Measurements from ENCODE around the gene CNOT6L. TPM values are rescaled to one million over a fixed set of nuclear protein-coding genes. Genes with fewer than 3 reads are reported as not detected.

Gene CNOT6L
- total RNA-seq, 1 donor from 2014 or later, result 39.9 TPM

DNA sequence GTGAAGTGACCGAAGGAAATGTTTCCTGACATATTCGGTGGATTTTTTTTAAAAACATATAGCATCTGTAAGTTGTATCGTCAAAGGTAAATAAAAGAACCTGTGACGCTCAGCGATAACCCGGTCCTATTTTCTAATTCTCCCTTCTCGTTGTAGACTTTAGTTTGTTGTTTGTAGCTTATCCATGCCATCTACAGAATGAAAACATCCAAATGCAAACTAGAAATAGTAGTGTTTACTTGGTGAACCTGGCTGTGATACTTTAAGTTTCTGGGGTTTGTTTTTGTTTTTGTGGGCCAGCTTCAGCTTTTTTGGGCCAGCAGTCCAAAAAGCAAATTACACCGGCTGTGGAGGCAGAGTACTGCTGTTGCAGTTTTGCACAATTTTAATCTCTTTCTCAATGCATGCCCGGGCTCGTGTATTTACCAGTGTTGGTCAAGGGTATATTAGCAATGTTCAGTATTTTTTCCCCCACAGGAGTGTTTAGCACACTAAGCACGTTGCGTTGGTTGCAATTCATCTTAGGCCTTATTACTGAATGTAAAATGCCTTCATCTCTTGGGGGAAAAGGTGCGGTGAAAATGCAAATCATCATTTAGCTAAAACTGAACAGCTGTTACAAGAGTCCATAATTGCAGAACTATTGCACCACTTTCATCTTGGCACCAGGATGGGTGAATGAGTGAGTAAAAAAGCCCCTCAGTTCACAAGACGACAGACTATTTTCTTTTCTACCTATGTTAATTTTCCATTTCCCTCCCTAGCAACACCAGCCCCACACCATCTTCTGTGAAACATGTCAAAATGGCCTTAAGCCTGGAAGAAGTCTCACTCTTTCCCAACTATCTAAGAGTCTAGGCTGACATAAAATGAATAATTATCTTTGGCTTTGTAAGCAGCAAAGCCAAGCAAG lies 1.7 kb upstream of the CNOT6L start:
- no peak for DNase-seq (ENCODE audit: low spot score)

DNA sequence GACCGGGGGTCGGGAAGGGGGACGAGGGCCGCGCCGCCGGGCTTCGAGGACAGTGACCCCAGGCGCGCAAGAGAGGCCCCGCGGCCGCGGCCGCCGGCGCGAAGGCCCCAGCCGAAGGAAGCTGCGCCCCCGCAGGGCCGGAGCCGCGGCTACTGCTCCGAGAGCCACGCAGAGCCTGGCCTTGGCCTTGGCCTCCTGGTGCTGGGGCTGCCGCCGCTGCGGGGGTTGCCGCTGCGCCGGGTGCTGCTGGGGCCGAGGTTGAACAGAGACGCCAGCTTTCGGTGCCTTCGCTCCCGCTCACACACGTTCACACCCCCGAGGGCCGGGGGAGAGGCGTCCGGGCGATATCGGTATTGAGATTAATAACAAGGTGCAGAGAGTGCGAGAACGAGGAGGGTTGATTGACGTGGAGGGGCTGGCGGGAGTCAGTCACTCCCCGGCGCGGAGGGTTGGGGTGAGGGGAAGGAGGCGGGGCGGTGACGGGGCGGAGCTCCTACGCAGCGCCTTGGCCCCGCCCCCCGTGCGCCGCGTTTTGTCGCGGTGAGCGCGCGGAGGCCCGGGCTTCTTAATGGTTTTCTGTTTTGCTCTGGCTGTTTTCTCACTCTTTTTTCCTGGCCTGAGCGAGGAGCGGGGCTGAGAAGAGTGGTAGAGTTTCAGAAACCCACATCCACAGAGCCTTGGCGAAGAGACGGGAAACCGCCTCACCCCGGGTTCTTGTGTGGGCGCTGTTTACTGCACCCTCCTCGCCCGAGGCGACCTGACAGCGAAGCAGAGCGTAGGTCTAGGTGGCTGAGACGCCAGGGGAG lies 878 bp upstream of the CNOT6L start:
- peak; percentile 96 for DNase-seq (ENCODE audit: low spot score)

DNA sequence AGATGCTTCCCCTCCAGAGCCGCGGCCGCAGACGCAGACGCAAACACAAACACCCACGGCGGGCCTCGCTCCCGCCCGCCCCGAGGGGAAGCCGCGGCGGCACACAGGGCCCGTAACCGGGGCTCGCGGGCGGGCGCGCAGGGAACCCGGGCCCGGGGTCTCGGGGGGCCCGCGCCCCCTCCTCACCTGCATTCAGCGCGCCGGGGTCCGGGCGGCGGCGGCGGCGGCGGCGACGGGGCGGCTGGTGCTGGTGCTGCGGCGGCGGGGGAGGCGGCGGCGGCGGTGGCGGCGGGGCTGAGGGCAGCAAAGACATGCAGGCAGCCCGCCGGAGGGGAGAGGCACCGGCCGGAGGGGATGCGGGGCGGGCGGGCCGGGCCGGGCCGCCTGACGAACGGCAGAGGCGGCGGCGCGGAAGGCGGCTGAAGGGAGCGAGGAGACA lies 255 bp upstream of the CNOT6L start:
- DNase-seq (ENCODE audit: low spot score), result no peak

DNA sequence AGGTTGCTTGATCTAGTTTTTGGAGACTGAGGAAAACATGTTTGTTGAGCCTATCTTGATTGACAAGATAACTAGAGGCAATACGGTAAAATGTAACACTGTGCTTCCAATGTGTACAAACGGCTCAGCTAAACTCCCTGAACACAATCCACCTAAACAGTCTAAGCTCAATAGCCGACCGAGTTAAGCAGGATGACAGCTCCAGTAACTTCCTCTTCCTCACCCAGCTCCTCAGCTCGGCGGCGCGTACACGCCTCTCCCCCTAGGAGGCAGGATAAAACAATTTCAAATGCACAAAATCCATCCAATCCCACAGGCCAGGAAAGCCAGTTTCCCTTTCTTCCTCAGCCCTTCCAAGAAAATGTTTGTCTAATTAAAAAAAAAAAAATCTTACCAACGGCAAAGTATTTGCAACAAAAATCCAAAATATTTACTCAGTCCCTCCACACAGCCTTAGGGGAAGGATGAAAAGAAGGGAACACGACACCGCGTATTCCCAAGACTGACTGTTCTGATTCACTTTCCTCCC lies 1.0 kb downstream of the CNOT6L start:
- DNase-seq (ENCODE audit: low spot score), result no peak

DNA sequence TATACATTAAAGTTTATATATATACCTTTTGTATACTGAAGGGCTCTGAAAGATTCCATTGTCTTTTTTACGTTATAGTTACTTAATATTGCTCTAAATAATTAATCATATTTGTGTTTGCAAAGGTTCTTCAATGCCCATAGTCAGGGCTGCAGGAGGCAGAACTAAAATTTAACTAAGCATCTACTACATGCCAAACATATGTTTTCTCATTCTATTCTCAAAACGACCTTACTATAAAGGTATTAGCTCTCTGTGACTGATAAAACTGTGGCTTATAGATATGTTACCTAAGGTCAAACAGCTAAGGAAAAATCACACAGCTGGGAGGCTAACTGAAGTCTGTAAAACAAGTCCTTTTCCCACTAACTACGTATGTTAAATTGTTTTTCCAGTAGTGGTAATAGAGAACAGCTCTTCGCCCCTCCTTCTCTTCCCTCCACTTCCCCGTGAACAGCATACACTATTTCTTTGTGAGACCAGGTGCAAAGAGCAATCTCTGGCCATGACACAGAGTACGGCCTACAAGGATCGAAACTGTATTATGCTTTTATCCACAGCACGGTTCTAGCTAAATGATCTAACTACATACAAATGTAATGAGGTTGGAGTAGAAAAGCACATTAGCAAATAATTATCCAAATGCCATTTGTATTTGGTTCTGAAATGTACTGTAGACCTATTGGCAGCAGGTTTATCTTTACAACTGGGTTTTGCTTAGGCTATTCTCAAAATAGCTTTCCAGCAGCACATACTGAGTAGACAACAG lies 1.7 kb downstream of the CNOT6L start:
- DNase-seq (ENCODE audit: low spot score), result no peak

DNA sequence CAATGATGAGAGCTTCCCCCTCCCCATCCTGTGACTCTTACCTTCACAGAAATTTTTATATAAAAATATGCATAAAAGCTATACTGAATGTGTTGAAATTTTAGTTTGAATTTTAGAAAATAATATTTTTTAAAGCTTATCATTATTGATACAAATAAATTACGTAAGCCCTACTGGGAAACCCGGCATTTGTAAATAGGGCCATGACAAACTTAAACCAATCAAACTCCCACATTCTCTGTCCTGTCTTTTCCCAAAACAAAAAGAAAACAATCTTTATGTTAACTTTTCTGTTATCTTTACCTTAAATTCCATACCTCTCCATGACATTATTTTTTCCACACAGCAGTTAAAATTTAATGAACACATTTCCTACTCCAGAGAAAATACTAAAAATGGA lies 2.6 kb downstream of the CNOT6L start:
- no peak for DNase-seq (ENCODE audit: low spot score)

DNA sequence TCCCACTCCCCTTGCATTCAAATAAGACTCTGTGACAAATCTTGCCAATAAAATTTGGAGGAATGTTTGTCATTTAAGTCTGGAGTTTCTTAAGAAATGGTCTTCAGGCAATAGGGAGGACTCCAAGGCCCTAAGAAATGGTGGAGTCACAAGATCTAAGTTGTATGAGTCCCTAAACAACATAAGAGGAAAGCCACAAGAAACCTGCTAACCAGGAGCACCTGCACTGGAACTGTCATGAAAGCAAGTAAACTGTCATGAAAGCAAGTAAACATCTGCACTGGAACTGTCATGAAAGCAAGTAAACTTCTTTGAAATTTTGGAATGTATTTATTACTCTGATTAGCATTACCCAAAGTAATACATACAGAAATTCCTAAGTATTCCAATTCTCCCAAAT lies 3.5 kb downstream of the CNOT6L start:
- no peak for DNase-seq (ENCODE audit: low spot score)

DNA sequence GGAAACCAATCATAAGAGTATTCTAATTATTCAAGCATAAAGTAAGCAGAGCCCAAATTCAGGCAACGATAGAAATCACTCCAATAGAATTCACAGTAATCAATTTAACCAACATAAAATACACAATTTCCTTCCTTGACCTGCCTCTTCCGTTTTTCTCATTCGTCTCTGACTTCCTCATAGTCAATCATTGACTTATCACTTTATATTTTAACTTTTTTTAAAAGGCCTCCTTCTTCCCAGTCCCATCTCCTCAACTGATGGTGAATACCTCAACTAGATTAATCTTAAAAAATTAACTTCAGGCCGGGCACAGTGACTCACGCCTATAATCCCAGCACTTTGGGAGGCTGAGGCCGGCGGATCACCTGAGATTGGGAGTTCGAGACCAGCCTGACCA lies 13.3 kb downstream of the CNOT6L start:
- no peak for DNase-seq (ENCODE audit: low spot score)

DNA sequence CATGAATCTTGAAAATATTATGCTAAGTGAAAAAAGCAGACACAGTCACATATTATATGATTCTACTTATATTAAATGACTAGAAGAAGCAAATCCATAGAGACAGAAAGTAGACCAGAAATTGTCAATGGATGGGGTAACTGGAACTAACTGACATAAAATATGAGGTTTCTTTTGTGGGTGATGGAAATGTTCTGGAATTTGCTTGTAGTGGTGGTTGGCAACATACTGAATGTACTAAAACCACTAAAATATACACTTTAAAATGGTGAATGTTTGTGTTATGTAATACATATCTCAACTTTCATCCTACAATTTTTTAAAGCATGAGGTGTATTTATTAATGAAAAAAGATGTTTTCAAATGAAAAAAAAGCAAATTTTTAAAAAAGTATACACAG lies 14.7 kb downstream of the CNOT6L start:
- no peak for DNase-seq (ENCODE audit: low spot score)

DNA sequence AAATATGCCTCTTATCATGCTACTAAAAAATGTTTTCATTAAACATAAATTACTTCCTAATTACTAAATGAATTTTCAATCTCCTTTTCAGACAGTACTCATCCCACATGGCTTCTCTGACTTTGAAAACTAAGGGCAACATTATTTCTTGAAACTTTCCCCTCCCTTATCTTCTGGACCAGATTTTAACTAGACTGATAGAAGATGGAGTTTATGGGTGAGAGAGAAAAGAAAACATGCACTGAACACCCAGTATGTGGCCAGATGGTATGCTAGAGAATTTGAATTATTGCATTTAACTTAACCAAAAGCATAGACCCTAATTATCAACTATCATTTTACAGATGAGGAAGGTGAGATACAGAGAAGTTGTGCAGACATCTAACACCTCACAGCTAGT lies 16.8 kb downstream of the CNOT6L start:
- DNase-seq (ENCODE audit: low spot score), result no peak

DNA sequence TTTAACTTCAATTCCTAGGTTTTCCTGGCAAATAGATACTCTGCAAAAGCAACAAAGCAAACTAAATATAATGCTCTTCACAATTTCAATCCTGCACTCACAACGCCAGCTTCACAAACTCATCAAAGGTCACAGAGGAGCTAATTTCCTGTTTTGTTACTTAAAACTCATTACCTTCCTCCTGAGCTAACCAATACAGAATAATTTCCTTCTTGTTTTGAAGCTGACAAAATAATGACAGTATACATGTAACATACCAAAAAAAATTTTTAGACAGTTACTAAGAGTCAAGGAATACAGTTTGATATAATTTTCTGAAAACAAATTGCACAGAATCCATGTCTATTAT lies 17.9 kb downstream of the CNOT6L start:
- no peak for DNase-seq (ENCODE audit: low spot score)

DNA sequence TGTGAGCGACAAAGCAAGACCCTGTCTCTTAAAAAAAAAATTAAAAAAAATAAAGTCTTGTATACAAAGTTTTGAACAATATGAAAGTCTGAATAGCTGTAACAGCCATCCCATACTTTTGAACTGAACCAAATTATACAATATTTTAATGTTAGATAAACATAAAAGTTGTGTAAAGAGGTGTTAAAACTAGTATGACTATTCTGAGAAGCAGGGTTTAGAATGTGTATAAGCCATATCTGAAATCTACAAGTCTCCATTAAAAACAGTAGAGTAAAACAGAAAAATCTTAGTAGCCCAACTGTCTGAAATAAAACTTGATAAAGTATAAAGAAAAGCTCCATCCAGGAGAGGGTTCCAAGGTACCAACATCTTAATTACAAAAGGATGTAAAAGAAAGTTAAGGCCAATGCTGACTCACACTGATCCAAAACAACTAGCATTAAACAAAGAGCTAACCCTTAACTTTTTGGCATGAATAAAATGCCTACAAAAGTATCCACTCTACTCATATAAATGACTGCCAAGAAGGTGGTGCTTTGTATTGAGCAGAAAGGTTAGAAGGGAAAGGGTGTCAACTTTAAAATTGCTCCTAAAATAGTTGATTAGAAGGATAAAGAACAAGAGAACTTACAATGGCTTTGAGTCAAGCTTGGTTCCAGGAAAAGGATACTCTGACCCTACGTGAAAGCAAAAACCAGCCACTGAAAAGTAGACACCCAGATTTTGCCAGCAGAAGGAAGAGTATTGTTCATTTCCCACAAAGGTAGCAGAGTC lies 18.5 kb downstream of the CNOT6L start:
- DNase-seq (ENCODE audit: low spot score), result no peak

DNA sequence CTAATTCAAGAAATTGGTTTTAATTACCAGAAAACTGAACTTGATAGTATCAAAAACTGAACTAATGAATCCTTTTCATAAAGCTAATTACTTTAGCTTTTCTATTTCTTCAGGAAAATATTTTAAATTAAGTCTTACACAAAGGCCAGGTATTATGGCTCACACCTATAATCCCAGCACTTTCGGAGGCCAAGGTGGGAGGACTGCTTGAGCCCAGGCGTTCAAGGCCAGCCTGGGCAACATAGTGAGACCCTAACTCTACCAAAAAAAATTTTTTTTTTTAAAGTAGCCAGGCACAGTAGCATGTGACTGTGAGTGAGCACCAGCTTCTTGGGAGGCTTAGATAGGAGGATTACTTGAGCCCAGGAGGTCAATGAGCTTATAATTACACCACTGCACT lies 19.1 kb downstream of the CNOT6L start:
- no peak for DNase-seq (ENCODE audit: low spot score)

DNA sequence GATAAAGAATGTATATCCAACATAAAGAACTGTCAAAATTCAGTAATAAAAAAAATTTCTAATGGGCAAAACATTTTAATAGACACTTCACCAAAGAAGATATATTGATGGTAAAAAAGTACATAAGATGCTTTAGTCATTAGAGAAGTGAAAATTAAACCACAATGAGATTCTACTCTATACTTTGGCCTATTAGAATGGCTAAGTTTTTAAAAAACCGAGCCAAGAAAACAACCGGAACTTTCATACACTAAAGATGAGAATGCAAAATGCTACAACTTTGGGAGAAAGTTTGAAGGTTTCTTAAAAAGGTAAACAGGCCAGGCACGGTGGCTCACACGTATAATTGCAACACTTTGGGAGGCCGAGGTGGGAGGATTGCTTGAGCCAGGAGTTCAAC lies 20.8 kb downstream of the CNOT6L start:
- DNase-seq (ENCODE audit: low spot score), result no peak

DNA sequence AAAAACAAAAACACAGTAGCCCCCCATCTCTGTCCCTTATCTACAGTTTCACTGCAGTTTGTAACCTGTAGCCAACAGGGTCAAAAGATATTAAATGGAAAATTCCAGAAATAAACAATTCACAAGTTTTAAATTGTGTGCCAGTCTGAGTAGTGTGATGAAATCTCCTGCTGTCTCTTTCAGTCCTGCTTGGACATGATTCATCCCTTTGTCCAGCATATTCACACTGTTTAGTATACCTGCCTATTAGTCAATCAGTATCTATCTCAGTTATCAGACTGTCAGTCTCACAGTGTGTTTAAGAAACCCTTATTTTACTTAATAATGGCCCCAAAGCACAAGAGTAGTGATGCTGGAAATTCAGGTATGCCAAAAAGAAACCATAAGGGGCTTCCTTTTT lies 21.9 kb downstream of the CNOT6L start:
- no peak for DNase-seq (ENCODE audit: low spot score)

DNA sequence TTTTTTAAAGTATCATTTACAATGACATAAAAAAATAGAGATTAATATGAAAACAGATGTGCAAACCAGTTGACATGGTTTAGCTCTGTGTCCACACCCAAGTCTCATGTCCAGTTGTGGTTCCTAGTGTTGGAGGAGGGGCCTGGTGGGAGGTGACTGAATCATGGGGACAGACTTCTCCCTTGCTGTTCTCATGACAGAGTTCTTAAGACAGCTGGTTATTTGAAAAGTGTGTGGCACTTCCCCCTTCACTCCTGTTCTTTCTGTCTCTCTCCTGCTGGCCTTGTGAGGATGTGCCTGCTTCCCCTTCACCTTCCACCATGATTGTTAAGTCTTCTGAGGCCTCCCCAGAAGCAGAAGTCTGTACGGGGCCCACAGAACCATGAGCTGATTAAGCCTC lies 23.8 kb downstream of the CNOT6L start:
- DNase-seq (ENCODE audit: low spot score), result no peak

DNA sequence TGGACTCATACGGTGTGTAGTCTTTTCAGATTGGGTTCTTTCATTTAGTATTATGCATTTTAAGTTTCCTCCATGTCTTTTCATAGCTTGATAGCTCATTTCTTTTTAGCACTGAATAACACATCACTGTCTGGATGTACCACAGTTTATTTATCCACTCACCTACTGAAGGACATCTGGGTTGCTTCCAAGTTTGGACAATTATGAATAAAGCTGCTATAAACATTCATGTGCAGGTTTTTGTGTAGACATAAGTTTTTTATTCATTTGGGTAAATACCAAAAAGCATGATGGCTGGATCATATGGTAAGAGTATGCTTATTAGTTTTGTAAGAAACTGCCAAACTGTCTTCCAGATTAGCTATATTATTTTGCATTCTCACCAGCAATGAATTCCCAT lies 29.0 kb downstream of the CNOT6L start:
- DNase-seq (ENCODE audit: low spot score), result no peak

DNA sequence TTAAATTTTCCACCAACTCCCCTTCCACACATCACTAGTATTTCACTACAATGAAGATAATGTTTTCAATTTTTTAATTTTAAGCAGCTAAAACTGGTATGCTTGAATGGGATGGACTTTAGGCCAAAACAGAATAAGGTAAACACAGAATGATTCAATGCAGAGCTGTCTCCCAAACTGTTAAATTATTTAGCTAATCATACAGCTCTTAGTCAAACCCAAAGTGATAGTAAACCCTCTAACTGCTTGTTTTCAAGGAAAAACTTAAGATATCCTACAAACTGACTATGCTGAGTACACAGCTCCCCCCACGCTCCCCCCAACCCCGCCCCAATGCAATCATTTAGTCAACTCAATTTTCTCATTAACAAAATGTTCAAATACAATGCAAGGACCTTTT lies 30.2 kb downstream of the CNOT6L start:
- DNase-seq (ENCODE audit: low spot score), result no peak

DNA sequence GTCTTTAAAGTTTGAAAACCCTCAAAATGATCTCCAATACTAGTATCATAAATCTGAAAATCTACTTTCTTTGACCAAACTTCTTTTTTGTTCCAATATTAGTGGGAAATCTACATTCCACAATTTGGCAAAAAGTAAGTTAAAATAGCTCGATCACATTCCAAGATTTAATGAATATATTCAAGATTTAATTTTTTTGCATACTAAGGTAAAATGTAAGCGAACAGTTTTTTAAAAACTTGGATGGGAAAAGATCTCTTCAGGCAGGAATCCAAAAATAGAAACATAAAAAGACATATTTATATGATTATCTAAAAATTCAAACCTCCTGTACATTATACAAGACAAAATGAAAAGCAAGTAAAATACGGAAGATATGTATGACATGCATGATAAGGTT lies 31.2 kb downstream of the CNOT6L start:
- no peak for DNase-seq (ENCODE audit: low spot score)

DNA sequence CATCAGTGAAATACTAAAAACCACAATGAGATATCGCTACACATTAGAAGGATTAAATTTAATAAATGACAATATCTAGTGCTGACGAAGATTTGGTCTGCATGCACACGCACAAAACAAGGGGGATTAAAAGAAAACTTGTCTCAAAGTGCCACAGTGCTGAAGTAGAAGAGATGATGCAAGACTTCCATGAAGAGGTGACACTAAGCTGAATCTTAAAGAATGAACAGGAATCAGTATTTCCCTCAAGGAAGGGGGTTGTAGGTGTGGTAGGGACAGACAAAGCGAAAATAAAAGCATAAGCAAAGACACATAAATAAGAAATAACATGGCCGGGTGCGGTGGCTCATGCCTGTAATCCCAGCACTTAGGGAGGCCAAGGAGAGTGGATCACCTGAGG lies 33.5 kb downstream of the CNOT6L start:
- no peak for DNase-seq (ENCODE audit: low spot score)

DNA sequence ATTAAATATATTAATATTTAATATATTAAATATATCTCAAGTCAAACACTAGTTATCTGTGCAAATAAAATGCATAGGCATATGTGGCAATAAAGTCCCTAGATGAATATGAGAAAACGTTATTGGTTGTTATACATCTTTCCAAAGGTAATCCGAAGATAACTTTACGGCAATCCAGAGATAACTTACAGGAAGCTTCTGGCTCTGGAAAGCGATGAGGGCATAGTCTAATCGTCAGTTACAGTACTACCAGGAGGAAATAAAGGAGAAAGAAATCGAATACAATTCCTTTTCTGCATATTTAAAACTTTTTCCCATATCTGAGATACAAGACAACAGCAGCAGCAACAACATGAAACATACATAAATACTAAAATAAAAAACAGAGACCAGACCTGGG lies 35.3 kb downstream of the CNOT6L start:
- DNase-seq (ENCODE audit: low spot score), result no peak
